ENCODE data around the gene SERPINA5. TPM values are rescaled to one million over a fixed set of nuclear protein-coding genes. Genes with fewer than 3 reads are reported as not detected.
A peak's percentile ranks its signal among the peaks of the same experiment; 100 is the strongest.

Gene SERPINA5
- total RNA-seq, 4 donors from 2014 or later, result not detected

DNA sequence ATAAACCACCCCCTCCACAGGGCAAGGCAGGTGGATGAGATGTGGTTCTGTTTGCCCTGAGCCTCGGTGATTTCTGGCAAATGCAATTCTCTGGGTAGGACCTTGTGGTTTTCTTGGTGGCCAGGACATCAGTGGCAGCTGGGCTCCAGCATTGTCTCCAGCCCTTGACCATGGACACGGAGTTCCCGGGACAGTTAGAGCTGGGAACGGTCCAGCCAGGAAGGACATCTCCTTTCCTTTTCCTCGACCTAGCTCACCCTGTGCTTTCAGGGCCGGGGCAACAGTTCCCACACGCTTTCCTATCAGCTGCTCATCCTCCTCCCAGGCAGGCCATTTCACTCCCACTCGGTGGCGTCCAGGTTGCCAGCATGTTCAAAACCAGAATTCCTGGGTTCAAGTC lies 10.8 kb upstream of the SERPINA5 start:
- H3K27ac ChIP-seq, result no peak overlapping the region
- no peaks in the 10 kb centered on the region for H3K36me3 ChIP-seq
- no peak for DNase-seq
- H3K27me3 ChIP-seq, result no peaks in the 10 kb centered on the region
- no peak overlapping the region for H3K4me3 ChIP-seq
- no peaks in the 10 kb centered on the region for H3K4me1 ChIP-seq
- no peak for TF ChIP-seq POLR2A (IDR thresholded peaks at IDR 0.05)
- TF ChIP-seq, protein P1, sequence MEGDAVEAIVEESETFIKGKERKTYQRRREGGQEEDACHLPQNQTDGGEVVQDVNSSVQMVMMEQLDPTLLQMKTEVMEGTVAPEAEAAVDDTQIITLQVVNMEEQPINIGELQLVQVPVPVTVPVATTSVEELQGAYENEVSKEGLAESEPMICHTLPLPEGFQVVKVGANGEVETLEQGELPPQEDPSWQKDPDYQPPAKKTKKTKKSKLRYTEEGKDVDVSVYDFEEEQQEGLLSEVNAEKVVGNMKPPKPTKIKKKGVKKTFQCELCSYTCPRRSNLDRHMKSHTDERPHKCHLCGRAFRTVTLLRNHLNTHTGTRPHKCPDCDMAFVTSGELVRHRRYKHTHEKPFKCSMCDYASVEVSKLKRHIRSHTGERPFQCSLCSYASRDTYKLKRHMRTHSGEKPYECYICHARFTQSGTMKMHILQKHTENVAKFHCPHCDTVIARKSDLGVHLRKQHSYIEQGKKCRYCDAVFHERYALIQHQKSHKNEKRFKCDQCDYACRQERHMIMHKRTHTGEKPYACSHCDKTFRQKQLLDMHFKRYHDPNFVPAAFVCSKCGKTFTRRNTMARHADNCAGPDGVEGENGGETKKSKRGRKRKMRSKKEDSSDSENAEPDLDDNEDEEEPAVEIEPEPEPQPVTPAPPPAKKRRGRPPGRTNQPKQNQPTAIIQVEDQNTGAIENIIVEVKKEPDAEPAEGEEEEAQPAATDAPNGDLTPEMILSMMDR (IDR thresholded peaks at IDR 0.05), result no peak
- H3K9me3 ChIP-seq, result no peaks in the 10 kb centered on the region

DNA sequence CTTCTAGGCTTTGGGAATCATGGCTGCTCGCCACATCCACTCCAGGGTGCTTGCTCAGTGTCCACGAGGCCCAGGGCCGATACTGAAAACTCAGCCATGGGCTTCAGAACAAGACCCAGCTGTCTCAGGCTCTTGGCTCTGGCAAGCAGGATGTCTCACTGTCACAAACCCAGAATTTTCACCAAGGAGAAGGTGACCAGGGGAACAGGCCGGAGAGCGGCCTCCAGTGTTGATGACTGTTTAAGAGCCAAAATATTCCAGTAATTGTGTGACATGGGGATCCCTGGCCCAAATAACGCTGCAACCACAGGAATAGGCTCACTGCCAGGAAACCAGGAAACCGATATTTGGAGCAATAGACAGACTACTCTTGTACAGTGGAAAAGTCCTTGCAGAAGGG lies 9.8 kb upstream of the SERPINA5 start:
- H3K36me3 ChIP-seq, result no peaks in the 10 kb centered on the region
- TF ChIP-seq POLR2A (IDR thresholded peaks at IDR 0.05), result no peak
- TF ChIP-seq, protein P1 (IDR thresholded peaks at IDR 0.05), result no peak
- DNase-seq, result peak in 1 of 3 donors; percentile 36
- no peak overlapping the region for H3K4me3 ChIP-seq
- no peaks in the 10 kb centered on the region for H3K4me1 ChIP-seq
- peak overlapping the region in 2 of 4 donors; percentile 5 to 17 for H3K27ac ChIP-seq
- H3K9me3 ChIP-seq, result no peaks in the 10 kb centered on the region
- no peaks in the 10 kb centered on the region for H3K27me3 ChIP-seq

DNA sequence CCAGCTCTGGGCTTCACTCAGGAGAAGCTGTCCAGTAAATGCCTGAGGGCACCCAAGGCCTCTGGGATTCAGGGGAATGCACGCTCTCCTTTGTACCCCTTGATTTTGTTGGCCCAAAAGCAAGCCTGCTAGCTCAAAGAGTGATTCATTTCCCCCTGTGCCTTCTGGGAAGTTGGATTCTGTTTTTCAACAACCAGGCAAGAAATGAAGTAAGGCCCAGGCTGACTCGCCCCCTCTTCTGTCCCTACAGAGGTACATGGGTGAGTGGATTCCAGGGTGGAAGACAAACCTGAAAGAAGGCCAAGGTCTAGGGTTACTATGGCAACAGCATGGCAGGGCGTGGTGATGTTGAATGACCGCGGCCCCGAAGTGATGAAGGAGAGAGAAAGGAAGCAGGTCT lies 9.3 kb upstream of the SERPINA5 start:
- H3K27ac ChIP-seq, result peak overlapping the region in 1 of 4 donors; percentile 17

DNA sequence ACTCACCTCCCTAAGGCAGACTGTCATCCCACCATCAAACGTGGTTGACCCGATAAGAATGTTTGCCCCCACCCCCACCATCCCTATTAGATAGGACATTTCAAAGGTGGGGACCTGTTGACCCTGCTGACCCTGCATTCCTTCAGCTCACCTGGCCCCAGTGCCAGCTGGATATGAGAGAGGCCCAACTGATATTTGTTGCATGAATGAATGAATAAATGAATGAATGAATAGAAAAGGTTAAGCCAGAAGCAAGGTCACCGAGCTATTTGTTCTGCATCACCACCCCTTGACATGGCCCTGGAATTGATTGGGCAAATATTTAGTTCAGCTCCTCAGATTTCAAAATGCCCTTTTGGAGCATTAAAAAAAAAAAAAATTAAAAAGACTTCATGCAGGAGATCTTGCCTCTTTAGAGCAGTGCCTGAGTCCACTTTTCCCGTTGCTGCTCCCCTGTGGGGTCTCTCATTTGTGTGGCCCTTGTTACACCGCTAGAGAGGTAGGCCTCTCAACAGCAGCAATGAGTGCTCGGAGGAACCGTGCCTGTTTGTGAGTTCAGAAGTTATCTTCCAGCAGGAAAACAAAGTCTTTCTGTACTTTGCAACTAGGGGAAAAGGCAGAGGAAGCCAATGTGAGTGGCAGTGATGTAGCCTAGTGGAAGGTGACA lies 8.5 kb upstream of the SERPINA5 start:
- no peak for TF ChIP-seq POLR2A (IDR thresholded peaks at IDR 0.05)
- TF ChIP-seq, protein P1 (IDR thresholded peaks at IDR 0.05), result no peak
- Histone ChIP-seq H3K4me1 (no peaks in the 10 kb centered on the region), H3K36me3 (no peaks in the 10 kb centered on the region), H3K4me3 (no peak overlapping the region), H3K27me3 (no peaks in the 10 kb centered on the region), H3K27ac (no peak overlapping the region), H3K9me3 (no peaks in the 10 kb centered on the region)
- DNase-seq, result peak in 1 of 3 donors; percentile 11

More for the DNA sequence above, 9.3 kb upstream of the SERPINA5 start:
- Histone ChIP-seq H3K9me3 (no peaks in the 10 kb centered on the region), H3K36me3 (no peaks in the 10 kb centered on the region), H3K4me1 (no peaks in the 10 kb centered on the region), H3K27me3 (no peaks in the 10 kb centered on the region), H3K4me3 (no peak overlapping the region)
- TF ChIP-seq POLR2A (IDR thresholded peaks at IDR 0.05), result no peak
- TF ChIP-seq, protein P1 (IDR thresholded peaks at IDR 0.05), result no peak
- DNase-seq, result peak in 1 of 3 donors; percentile 24

DNA sequence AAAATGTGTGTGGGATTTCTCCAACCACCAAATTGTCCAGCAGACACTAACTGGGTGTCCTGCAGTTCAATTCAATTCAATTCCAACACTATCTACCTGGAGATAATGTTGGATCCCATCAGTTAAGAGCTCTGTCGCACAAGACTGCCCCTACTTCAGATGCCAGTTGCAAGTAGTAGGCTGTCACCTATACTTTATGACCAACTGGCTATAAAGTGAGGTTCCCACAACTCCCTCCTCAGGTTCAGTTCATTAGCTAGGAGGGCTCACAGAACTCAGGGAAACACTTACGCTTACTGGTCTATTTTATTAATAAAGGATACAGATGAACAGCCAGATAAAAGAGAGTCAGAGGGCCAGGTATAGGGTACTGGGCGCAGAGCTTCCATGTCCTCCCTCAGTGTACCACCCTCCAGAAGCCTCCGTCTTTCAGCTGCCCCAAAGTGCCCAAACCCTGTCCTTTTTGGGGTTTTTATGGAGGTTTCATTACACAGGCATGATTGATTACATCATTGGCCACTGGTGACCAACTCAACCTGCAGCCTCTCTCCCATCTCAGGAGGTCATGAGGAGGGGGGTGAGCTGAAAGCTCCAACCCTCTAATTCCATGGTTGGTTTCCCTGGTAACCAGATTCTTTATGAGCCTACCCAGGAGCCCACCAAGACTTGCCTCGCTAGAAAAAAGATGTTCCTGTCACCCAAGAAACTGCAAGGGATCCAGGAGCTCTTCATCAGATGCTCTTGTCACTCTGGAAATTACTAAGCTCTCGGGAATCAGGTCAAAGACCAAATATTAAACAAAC lies 7.5 kb upstream of the SERPINA5 start:
- Histone ChIP-seq H3K4me3 (no peak overlapping the region), H3K9me3 (no peaks in the 10 kb centered on the region), H3K27ac (no peak overlapping the region), H3K27me3 (no peaks in the 10 kb centered on the region), H3K4me1 (no peaks in the 10 kb centered on the region), H3K36me3 (no peaks in the 10 kb centered on the region)
- TF ChIP-seq POLR2A (IDR thresholded peaks at IDR 0.05), result no peak
- TF ChIP-seq, protein P1 (IDR thresholded peaks at IDR 0.05), result no peak
- no peak for DNase-seq
